Astrocyte (in vitro differentiated cells and primary cell): ENCODE measurements around the gene SENP2.
"Not testable (repeated sequence)": the region's sequence is repeated elsewhere in the genome, so short reads cannot be mapped to it uniquely, and the experiment has no call there.

Experiments
- EZH2 ChIP-seq: IDR thresholded peaks from 2 replicates; pipeline ENCODE4 v1.6.1; 2012; ENCODE audit warnings: mild to moderate bottlenecking, low read length, inconsistent platforms; ENCODE audit not compliant: insufficient read depth
- TF ChIP-seq, protein P1 (sequence below): IDR thresholded peaks from 2 replicates; pipeline ENCODE4 v1.5.1; 2011; ENCODE audit warnings: low read depth, mild to moderate bottlenecking, inconsistent platforms, low read length, moderate library complexity; ENCODE audit not compliant: insufficient read depth

DNA sequence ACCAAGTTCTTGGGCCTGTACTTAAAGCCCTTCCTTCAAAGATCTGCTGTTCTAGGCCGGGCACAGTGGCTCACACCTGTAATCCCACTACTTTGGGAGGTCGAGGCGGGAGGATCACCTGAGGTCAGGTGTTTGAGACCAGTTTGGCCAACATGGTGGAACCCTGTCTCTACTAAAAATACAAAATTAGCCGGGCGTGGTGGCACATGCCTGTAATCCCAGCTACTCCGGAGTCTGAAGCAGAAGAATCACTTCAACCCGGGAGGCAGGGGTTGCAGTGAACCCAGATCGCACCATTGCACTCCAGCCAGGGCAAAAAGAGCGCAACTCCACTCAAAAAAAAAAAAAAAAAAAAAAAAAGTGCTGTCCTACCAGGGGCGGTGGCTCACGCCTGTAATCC is 52.6 kb downstream of the SENP2 start:
- TF ChIP-seq, protein P1, sequence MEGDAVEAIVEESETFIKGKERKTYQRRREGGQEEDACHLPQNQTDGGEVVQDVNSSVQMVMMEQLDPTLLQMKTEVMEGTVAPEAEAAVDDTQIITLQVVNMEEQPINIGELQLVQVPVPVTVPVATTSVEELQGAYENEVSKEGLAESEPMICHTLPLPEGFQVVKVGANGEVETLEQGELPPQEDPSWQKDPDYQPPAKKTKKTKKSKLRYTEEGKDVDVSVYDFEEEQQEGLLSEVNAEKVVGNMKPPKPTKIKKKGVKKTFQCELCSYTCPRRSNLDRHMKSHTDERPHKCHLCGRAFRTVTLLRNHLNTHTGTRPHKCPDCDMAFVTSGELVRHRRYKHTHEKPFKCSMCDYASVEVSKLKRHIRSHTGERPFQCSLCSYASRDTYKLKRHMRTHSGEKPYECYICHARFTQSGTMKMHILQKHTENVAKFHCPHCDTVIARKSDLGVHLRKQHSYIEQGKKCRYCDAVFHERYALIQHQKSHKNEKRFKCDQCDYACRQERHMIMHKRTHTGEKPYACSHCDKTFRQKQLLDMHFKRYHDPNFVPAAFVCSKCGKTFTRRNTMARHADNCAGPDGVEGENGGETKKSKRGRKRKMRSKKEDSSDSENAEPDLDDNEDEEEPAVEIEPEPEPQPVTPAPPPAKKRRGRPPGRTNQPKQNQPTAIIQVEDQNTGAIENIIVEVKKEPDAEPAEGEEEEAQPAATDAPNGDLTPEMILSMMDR, result not testable (repeated sequence)
- not testable (repeated sequence) for TF ChIP-seq EZH2
